GM12878 (cell line): ENCODE measurements around the gene NRN1L.

Experiments
- TCF7 ChIP-seq: IDR thresholded peaks from 2 replicates; pipeline ENCODE4 v1.6.1; 2014; ENCODE audit warnings: antibody characterized with exemption, borderline replicate concordance
- TF ChIP-seq, protein P1 (sequence below), 3 experiments: IDR thresholded peaks in 2 of 3; conservative IDR thresholded peaks in 1 of 3; 2 replicates each; pipeline ENCODE4 v1.5.1; 2011; ENCODE audit warnings: low read depth in 3 of 3, low read length in 3 of 3, mild to moderate bottlenecking in 3 of 3, control low read depth in 2 of 3, moderate library complexity in 2 of 3, inconsistent platforms in 1 of 3, mixed read lengths in 1 of 3; ENCODE audit not compliant: control insufficient read depth in 2 of 3, insufficient read depth in 1 of 3; ENCODE audit errors: extremely low read depth in 1 of 3

DNA sequence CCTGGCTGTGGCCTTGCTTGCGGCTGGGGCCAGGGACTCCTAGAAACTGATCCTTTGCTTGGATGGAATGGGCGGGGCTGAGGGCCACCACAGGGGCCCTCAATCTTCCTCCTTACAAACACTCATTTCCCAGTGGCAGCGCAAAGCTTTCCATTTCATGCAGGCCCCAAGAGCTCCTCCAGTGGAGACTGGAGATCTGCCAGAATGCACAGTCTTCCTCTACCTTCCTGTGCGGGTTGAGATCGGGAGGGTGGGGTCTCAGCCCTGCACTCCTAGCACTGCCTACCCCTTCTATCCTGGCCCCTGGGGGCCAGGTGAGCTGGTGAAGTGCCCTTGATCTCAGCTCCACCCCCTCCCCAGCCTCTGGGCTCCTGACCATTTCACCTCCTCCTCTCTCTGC lies 1.7 kb downstream of the NRN1L start:
- TF ChIP-seq, protein P1, sequence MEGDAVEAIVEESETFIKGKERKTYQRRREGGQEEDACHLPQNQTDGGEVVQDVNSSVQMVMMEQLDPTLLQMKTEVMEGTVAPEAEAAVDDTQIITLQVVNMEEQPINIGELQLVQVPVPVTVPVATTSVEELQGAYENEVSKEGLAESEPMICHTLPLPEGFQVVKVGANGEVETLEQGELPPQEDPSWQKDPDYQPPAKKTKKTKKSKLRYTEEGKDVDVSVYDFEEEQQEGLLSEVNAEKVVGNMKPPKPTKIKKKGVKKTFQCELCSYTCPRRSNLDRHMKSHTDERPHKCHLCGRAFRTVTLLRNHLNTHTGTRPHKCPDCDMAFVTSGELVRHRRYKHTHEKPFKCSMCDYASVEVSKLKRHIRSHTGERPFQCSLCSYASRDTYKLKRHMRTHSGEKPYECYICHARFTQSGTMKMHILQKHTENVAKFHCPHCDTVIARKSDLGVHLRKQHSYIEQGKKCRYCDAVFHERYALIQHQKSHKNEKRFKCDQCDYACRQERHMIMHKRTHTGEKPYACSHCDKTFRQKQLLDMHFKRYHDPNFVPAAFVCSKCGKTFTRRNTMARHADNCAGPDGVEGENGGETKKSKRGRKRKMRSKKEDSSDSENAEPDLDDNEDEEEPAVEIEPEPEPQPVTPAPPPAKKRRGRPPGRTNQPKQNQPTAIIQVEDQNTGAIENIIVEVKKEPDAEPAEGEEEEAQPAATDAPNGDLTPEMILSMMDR (IDR thresholded peaks at IDR 0.05 in 2 of 3, conservative IDR thresholded peaks at IDR 0.05 in 1 of 3; ENCODE audit: control insufficient read depth in 2 of 3, extremely low read depth in 1 of 3, insufficient read depth in 1 of 3, low read depth in 3 of 3, low read length in 3 of 3): no peak
- no peak for TF ChIP-seq TCF7
